ENCODE results near the gene PCED1A.

PCED1A gene

GRCh38 chr20:2804041-2804828 lies 36.2 kb downstream of the PCED1A start:
- no peak for DNase-seq (ENCODE audit: low read depth)

- no peak for DNase-seq (ENCODE audit: low read depth)
These were observed 39.1 kb downstream of the PCED1A start for GRCh38 chr20:2801286-2801728.

- no peak for DNase-seq (ENCODE audit: low read depth)
These were observed 39.8 kb downstream of the PCED1A start, which contains the start of gene CPXM1 for GRCh38 chr20:2800521-2801285. CPXM1 (minus strand) TSS chr20:2800627; CDS start chr20:2800572, 55 bp downstream.

- no peak for DNase-seq (ENCODE audit: low read depth)
These were observed 40.6 kb downstream of the PCED1A start for GRCh38 chr20:2799688-2800520.

- DNase-seq (ENCODE audit: low read depth), result no peak
These were observed 41.2 kb downstream of the PCED1A start for GRCh38 chr20:2799271-2799670.

GRCh38 chr20:2798814-2799213 lies 41.6 kb downstream of the PCED1A start:
- DNase-seq (ENCODE audit: low read depth), result no peak

GRCh38 chr20:2798095-2798805 lies 42.2 kb downstream of the PCED1A start:
- DNase-seq (ENCODE audit: low read depth), result no peak

GRCh38 chr20:2797136-2797983 lies 43.1 kb downstream of the PCED1A start:
- DNase-seq (ENCODE audit: low read depth), result no peak

GRCh38 chr20:2796011-2796660 lies 44.3 kb downstream of the PCED1A start:
- DNase-seq (ENCODE audit: low read depth), result no peak

GRCh38 chr20:2795451-2795850 lies 45.0 kb downstream of the PCED1A start:
- no peak for DNase-seq (ENCODE audit: low read depth)

- DNase-seq (ENCODE audit: low read depth), result no peak
These were observed 45.5 kb downstream of the PCED1A start for GRCh38 chr20:2794866-2795447.

- DNase-seq (ENCODE audit: low read depth), result no peak
These were observed 46.2 kb downstream of the PCED1A start for GRCh38 chr20:2794202-2794748.

GRCh38 chr20:2793471-2793870 lies 47.0 kb downstream of the PCED1A start:
- DNase-seq (ENCODE audit: low read depth), result no peak

Measured in GM04503 (cell line).